ENCODE results near the gene POP7. TPM values are rescaled to one million over a fixed set of nuclear protein-coding genes. Genes with fewer than 3 reads are reported as not detected.

POP7 gene
- total RNA-seq, 3 donors from 2014 or later = 24.8 to 28.9 (median 26.8) TPM

DNA sequence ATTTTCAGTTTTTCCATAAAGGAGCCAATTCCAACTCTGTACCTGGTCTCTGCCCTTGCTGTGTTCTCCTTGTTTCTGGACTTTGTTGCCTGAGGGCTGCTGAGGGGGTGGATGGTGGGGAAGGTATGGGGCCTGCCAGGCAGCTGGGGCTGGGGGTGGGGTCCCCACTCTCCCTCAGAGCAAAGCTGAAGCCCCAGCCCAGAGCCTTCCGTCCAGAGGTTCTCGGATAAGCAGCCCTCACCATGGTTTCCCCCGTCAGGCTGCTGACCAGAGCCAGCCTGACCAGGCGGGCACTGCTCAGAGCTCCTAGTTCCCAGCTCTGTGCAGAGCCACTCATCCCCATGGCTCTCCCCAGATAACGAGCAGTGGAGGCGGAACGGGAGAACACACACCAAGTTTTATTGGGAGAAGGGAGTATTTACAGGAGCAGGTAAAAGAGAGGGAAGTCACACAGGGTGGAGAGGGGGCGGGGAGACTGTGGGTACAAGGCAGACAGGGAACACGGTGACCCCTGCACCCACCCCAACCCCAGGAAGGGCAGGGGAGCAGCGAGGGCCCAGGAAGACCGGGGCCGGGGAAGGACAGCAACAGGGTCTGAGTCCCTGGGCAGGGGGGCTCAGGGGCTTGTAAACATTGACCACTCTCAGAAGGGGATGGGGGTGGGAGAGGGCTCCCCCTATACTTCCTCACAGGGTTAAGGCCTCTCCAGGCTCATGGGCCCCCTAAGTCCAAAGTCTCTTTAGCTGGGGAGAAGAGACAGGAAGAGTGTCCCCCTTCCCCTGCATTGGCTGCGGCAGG lies 26.6 kb upstream of the POP7 start:
- no peaks in the 10 kb centered on the region for H3K4me1 ChIP-seq (ENCODE audit: low read depth)
- intact Hi-C loops (cut with DNase I, micrococcal nuclease) = no loop called here
- ATAC-seq (no peak), DNase-seq (peak in 1 of 3 donors; percentile 37)
- no peaks in the 10 kb centered on the region for H3K9me3 ChIP-seq
- TF ChIP-seq, protein P1, sequence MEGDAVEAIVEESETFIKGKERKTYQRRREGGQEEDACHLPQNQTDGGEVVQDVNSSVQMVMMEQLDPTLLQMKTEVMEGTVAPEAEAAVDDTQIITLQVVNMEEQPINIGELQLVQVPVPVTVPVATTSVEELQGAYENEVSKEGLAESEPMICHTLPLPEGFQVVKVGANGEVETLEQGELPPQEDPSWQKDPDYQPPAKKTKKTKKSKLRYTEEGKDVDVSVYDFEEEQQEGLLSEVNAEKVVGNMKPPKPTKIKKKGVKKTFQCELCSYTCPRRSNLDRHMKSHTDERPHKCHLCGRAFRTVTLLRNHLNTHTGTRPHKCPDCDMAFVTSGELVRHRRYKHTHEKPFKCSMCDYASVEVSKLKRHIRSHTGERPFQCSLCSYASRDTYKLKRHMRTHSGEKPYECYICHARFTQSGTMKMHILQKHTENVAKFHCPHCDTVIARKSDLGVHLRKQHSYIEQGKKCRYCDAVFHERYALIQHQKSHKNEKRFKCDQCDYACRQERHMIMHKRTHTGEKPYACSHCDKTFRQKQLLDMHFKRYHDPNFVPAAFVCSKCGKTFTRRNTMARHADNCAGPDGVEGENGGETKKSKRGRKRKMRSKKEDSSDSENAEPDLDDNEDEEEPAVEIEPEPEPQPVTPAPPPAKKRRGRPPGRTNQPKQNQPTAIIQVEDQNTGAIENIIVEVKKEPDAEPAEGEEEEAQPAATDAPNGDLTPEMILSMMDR (IDR thresholded peaks at IDR 0.05) = no peak
- no peak overlapping the region for H3K4me3 ChIP-seq
- H3K36me3 ChIP-seq (ENCODE audit: low read depth) = peaks cover 20% of the 10 kb centered on the region

DNA sequence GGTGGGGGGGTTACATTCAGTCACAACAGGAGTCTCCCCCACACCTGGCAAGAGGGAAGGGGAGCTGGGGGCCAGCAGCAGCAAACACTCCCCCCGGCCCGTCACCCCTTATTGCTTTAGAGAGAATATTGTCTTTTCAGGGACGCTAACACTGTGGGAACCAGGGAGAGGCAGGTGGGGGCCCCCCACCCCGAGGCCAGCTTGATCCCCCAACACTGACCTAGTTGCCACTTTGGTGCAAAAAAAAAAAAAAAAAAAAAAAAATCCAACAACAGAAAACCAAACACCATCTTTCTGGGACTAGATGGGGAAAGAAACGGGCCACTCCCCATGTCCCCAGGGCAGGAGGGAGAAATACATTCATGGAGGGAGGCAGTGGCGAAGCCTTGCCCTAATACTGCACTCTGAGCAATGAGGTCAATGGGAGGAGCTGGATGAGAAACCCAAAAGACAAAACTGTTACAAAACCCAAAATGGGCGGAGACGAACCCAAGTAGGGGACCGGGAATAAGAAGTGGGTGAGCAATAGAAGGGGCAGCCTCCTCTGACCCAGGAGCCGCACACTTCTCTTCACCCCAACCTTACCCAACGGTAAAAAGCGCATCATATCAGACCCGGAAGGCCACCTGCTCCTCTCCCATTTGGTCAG lies 25.9 kb upstream of the POP7 start:
- Histone ChIP-seq H3K4me1 (ENCODE audit: low read depth) (no peaks in the 10 kb centered on the region), H3K36me3 (ENCODE audit: low read depth) (peaks cover 27% of the 10 kb centered on the region), H3K4me3 (no peak overlapping the region), H3K9me3 (no peaks in the 10 kb centered on the region)
- DNase-seq (peak in 1 of 3 donors; percentile 29), ATAC-seq (no peak)
- intact Hi-C loops (cut with DNase I, micrococcal nuclease) = loop anchor here in 1 of 2 donors (10.0 kb wide), 1 partner anchor 205 kb away; the partner anchor contains the start of gene TSC22D4
- TF ChIP-seq, protein P1 (IDR thresholded peaks at IDR 0.05) = no peak

DNA sequence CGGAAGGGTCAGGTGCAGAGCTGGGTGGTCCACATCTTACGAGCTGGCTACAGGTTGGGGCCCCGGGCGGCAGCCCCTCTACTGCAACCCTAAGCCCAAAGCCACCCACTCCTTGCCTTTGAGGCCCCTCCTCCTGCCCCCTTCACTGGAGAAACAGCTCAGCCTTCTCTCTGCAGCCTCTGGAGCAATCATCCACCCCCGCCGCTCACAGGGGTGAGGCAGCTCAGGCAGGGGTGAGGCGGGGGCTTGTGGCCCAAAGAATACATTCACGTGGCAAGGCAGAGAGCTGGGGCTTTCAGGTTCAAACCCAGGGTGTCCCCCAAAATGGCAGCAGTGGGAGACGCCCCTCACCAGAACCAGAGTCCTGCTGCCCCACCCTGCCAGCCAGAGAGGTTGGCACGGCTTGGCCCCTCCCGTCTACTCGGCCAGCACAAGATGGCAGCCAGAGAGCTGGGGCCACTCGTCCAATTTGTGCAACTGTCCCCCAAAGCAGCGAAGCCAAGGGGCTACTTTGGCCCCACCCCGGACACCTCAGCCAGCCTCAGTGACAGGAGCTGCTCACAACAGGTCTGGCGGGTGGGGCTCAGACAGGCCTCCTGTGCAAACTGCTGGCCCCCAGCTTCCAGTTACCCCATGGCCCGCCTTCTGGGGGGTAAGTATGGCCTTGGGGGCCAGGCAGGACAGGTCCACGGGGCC lies 25.2 kb upstream of the POP7 start:
- H3K4me3 ChIP-seq = no peak overlapping the region
- ATAC-seq (no peak), DNase-seq (peak in 1 of 3 donors; percentile 60)
- H3K4me1 ChIP-seq (ENCODE audit: low read depth) = no peaks in the 10 kb centered on the region
- no peaks in the 10 kb centered on the region for H3K9me3 ChIP-seq
- H3K36me3 ChIP-seq (ENCODE audit: low read depth) = peaks cover 31% of the 10 kb centered on the region
- TF ChIP-seq, protein P1 (IDR thresholded peaks at IDR 0.05) = no peak
- intact Hi-C loops (cut with DNase I, micrococcal nuclease) = loop anchor here in 1 of 2 donors (10.0 kb wide), 1 partner anchor 206 kb away; the partner anchor contains the start of gene TSC22D4

DNA sequence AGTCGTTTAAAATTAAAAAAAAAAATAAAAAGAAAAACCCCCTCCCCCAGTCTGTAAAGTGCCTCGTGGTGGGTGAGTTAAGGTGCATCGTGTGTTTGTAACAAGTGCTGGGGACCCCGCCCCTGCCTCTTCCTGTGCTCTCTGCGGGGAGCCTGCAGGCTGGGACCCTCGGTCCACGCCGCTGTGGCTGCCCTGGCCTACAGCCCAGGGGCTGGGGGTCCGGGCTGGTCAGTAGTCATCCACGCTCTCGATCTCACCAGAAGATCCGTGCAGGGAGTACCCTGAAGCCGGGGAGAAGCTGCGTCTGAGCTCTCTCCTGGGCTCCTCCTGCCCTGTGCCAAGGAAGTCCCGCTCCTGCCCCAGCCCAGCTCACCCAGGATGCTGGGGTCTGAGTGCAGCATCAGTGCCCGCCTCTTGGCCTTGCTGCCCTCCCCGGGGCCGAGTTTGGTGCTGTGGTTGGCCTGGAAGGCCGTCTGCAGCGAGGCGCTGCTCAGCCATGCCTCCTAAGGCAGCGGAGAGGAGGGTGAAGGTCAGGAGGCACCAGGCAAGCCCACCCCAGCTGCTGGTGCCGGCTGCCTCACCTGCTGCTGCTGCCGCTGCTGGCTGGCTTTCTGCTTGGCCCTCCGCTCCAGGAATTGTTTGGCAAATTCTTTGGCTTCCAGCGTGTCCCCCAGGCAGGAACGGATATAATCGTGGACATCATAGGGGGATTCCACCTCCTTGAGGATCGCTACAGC lies 24.3 kb upstream of the POP7 start:
- TF ChIP-seq, protein P1 (IDR thresholded peaks at IDR 0.05) = no peak
- H3K4me1 ChIP-seq (ENCODE audit: low read depth) = no peaks in the 10 kb centered on the region
- H3K36me3 ChIP-seq (ENCODE audit: low read depth) = peaks cover 31% of the 10 kb centered on the region
- no peaks in the 10 kb centered on the region for H3K9me3 ChIP-seq
- no peak for ATAC-seq
- intact Hi-C loops (cut with DNase I, micrococcal nuclease) = loop anchor here in 1 of 2 donors (10.0 kb wide), 1 partner anchor 207 kb away; the partner anchor contains the start of gene TSC22D4
- no peak for DNase-seq
- H3K4me3 ChIP-seq = no peak overlapping the region

DNA sequence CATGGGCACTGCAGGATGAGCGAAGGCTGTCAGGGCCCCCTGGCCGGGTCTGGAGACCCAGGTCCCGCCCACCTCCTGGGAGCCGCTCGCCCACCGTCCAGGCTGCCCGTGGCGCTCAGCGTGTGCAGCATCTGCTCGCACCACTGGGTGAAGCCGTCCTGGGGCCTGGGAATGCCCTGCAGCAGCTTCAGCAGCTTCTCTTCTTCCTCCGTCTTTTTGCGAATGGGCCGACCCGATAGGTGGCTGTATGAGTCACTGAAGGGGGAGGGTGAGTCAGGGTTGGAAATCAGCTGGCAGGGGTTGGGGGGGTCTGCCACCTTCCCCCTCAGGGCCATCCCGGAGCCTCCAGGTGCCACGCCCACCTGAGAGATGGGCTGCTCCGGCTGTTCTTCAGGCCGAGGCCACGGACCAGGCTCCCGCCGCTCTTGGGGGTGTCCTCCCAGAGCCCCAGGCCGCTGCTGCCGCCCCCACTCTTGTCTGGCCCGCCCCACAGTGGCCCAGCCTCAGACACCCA lies 23.6 kb upstream of the POP7 start:
- TF ChIP-seq, protein P1 (IDR thresholded peaks at IDR 0.05) = no peak
- no peak for ATAC-seq
- Histone ChIP-seq H3K4me1 (ENCODE audit: low read depth) (no peaks in the 10 kb centered on the region), H3K36me3 (ENCODE audit: low read depth) (peaks cover 31% of the 10 kb centered on the region), H3K9me3 (no peaks in the 10 kb centered on the region), H3K4me3 (no peak overlapping the region)
- peak in 1 of 3 donors; percentile 56 for DNase-seq
- intact Hi-C loops (cut with DNase I, micrococcal nuclease) = loop anchor here in 1 of 2 donors (10.0 kb wide), 1 partner anchor 207 kb away; the partner anchor contains the start of gene TSC22D4

Data from mucosa of descending colon (tissue), 3 donors.